SW480 (cell line): Measurements from ENCODE around the gene SCO2.

Experiments used
- DNase-seq: peaks from one replicate; pipeline ENCODE4 v3.0.0-alpha.2; 2016; ENCODE audit warnings: low spot score

Gene SCO2

GRCh38 chr22:50476868-50477267, 48.5 kb downstream of the SCO2 start:
- DNase-seq, result no peak

- no peak for DNase-seq
Measured at GRCh38 chr22:50475652-50476002, 49.8 kb downstream of the SCO2 start.

- peak; percentile 81 for DNase-seq
Measured at GRCh38 chr22:50474710-50475651, 50.4 kb downstream of the SCO2 start, which contains the start of gene SBF1. SBF1 (minus strand) TSS chr22:50475035; CDS start chr22:50474840, 195 bp downstream.

GRCh38 chr22:50473855-50474671, 51.3 kb downstream of the SCO2 start:
- DNase-seq, result no peak
